ENCODE data around the gene RPL35.

GRCh38 chr9:124809741-124810500 lies 51.8 kb downstream of the RPL35 start:
- TF ChIP-seq POLR2A (IDR thresholded peaks at IDR 0.05): no peak
- TF ChIP-seq CTCF (IDR thresholded peaks at IDR 0.05): no peak
